ENCODE results near the gene TPP1. TPM values are rescaled to one million over a fixed set of nuclear protein-coding genes. Genes with fewer than 3 reads are reported as not detected.
A peak's percentile ranks its signal among the peaks of the same experiment; 100 is the strongest.

TPP1 gene
- 10 to 100 TPM; 50.1 to 61.7 (median 54.1) TPM for total RNA-seq (2021; fragmentation: NEBNext Ultra II Directional; extraction: Animal tissue kit (Norgen Biotek cat#: 25700))
- long read RNA-seq, partial matches to known transcripts: 8 of 16 reads
- long read RNA-seq, other reads (novel, unspliced or antisense): 5 of 16 reads

GRCh38 chr11:6619004-6619745 is at the start of gene TPP1:
TPP1 (minus strand) TSS chr11:6619422; CDS start chr11:6619400, 22 bp downstream.
- no peak within 1 kb of the TSS for H3K27ac Mint-ChIP-seq
- no peak within 1 kb of the TSS for H3K4me3 Mint-ChIP-seq
- no peak for TF ChIP-seq CTCF (IDR thresholded peaks at IDR 0.05)
- no peaks in the 10 kb centered on the region for H3K9me3 Mint-ChIP-seq
- peaks cover 15% of the 10 kb centered on the region for H3K36me3 Mint-ChIP-seq (ENCODE audit: low read depth)
- peak; percentile 92 for DNase-seq
- no peaks in the 10 kb centered on the region for H3K27me3 Mint-ChIP-seq (ENCODE audit: insufficient read depth)
- H3K4me1 Mint-ChIP-seq (ENCODE audit: low read depth): no peaks in the 10 kb centered on the region; the same call in 1 of the 2 replicates

- H3K36me3 Mint-ChIP-seq (ENCODE audit: low read depth): no peaks in the 10 kb centered on the region
- peak; percentile 47 for DNase-seq
- H3K4me1 Mint-ChIP-seq (ENCODE audit: low read depth): peaks cover 26% of the 10 kb centered on the region
- H3K4me3 Mint-ChIP-seq: no peak overlapping the region
- peaks cover 7% of the 10 kb centered on the region for H3K27me3 Mint-ChIP-seq (ENCODE audit: insufficient read depth)
- H3K9me3 Mint-ChIP-seq: no peaks in the 10 kb centered on the region
- H3K27ac Mint-ChIP-seq: no peak overlapping the region
- peak; percentile 84 for TF ChIP-seq CTCF (IDR thresholded peaks at IDR 0.05)
These were observed 48.6 kb upstream of the TPP1 start for GRCh38 chr11:6667733-6668374.

- no peak for DNase-seq
- TF ChIP-seq CTCF (IDR thresholded peaks at IDR 0.05): no peak
- Mint-ChIP-seq H3K36me3 (ENCODE audit: low read depth) (no peaks in the 10 kb centered on the region), H3K27ac (no peak overlapping the region), H3K4me1 (ENCODE audit: low read depth) (peaks cover 26% of the 10 kb centered on the region), H3K9me3 (no peaks in the 10 kb centered on the region), H3K4me3 (no peak overlapping the region), H3K27me3 (ENCODE audit: insufficient read depth) (peaks cover 7% of the 10 kb centered on the region)
These were observed 47.3 kb upstream of the TPP1 start for GRCh38 chr11:6666302-6667183.

GRCh38 chr11:6664551-6664950 is 45.3 kb upstream of the TPP1 start:
- peaks cover 5% of the 10 kb centered on the region for H3K27me3 Mint-ChIP-seq (ENCODE audit: insufficient read depth)
- peaks cover 26% of the 10 kb centered on the region for H3K4me1 Mint-ChIP-seq (ENCODE audit: low read depth)
- H3K4me3 Mint-ChIP-seq: no peak overlapping the region
- no peaks in the 10 kb centered on the region for H3K9me3 Mint-ChIP-seq
- H3K36me3 Mint-ChIP-seq (ENCODE audit: low read depth): no peaks in the 10 kb centered on the region
- no peak overlapping the region for H3K27ac Mint-ChIP-seq
- DNase-seq: no peak
- TF ChIP-seq CTCF (IDR thresholded peaks at IDR 0.05): no peak

- Mint-ChIP-seq H3K9me3 (no peaks in the 10 kb centered on the region), H3K4me3 (no peak overlapping the region), H3K4me1 (ENCODE audit: low read depth) (peaks cover 26% of the 10 kb centered on the region), H3K27ac (no peak overlapping the region), H3K36me3 (ENCODE audit: low read depth) (no peaks in the 10 kb centered on the region), H3K27me3 (ENCODE audit: insufficient read depth) (peaks cover 5% of the 10 kb centered on the region)
- no peak for DNase-seq
- TF ChIP-seq CTCF (IDR thresholded peaks at IDR 0.05): no peak
These were observed 44.7 kb upstream of the TPP1 start for GRCh38 chr11:6663794-6664469.
